Measurements from ENCODE around the gene PEMT. TPM values are rescaled to one million over a fixed set of nuclear protein-coding genes. Genes with fewer than 3 reads are reported as not detected.

The PEMT gene
- total and polyA plus RNA-seq, 2 of the 8 experiments (the other 6 are each of a cell fraction or from before 2014, with no cell fraction given) = 42.0 to 118 TPM

DNA sequence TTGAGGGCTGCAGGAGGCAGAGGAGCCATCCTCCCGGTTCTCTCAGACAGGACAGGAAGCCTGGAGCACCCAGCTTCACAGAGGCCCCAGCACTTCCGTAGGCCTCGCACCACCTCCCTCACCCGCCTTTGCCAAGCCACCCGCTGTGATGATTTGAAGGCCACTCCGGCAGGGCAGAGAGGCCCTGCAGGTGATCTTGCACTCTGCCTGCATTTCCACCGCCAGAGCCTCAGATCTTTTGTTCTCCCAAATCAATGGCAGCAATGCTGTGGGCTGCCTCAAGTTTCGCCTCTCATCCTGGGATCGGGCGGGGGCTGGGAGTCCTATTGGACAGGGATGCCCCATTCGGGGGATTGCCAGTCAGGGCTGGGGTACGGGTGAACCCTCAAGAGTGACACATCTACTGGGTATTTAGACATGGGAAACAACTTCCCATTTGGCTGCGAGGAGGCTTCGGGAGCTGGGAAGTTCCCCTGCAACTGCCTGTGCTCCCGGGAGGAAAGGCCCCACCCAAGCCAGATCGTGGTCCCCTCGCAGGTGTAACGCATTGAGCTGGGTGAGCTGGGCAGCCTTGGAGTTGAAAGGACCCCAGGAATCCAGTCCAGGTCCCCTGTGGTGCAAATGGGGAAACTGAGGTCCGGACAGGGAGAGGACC, 34.8 kb upstream of the PEMT start:
- Histone ChIP-seq H3K79me1 (ENCODE audit: low read depth, low read length) (no peaks in the 10 kb centered on the region), H2AK5ac (ENCODE audit: low read depth, low read length) (no peak overlapping the region), H4K8ac (ENCODE audit: extremely low read depth, insufficient read depth, low read length) (no peak overlapping the region), H3K27me3 (replicated peaks in 1 of 4; ENCODE audit: control insufficient read depth in 3 of 4, extremely low read depth in 1 of 4, insufficient read depth in 3 of 4, low read length in 3 of 4) (no peaks in the 10 kb centered on the region), H3K18ac (ENCODE audit: extremely low read depth, low read length) (peak overlapping the region; percentile 85), H3K14ac (ENCODE audit: insufficient read length) (no peak overlapping the region), H4K20me1 (replicated peaks in 1 of 2; ENCODE audit: control insufficient read depth in 1 of 2, insufficient read depth in 2 of 2, low read length in 2 of 2) (no peaks in the 10 kb centered on the region), H3K23me2 (ENCODE audit: low read depth, low read length) (no peaks in the 10 kb centered on the region), H3K4me3 (ENCODE audit: extremely low read depth in 1 of 4, insufficient read depth in 2 of 4, low read depth in 3 of 4, low read length in 4 of 4) (peak overlapping the region in 2 of 4 experiments; percentile 14 to 37; a peak in 2 of 8 replicates), H4K5ac (ENCODE audit: insufficient read length, low read depth, low read length) (peak overlapping the region; percentile 2), H2BK120ac (replicated peaks; ENCODE audit: low read depth, low read length) (peak overlapping the region; percentile 68), H3K79me2 (ENCODE audit: control insufficient read depth in 1 of 2, insufficient read depth in 2 of 2, low read length in 2 of 2) (no peaks in the 10 kb centered on the region), H2BK12ac (ENCODE audit: low read depth, low read length) (peak overlapping the region; percentile 94; the same call in 1 of the 2 replicates), H3K9ac (replicated peaks in 1 of 4; ENCODE audit: extremely low read depth in 1 of 4, low read depth in 3 of 4, low read length in 3 of 4) (no peak overlapping the region), H2BK15ac (ENCODE audit: low read length) (no peak overlapping the region; the same call in 1 of the 2 replicates), H2BK5ac (ENCODE audit: low read depth, low read length) (peak overlapping the region; percentile 94; the same call in 1 of the 2 replicates), H3K23ac (ENCODE audit: insufficient read length) (no peak overlapping the region), H3K9me3 (ENCODE audit: insufficient read depth in 2 of 2, low read depth in 1 of 2, low read length in 1 of 2) (no peaks in the 10 kb centered on the region), H3K4me1 (replicated peaks in 1 of 4; ENCODE audit: control insufficient read depth in 3 of 4, insufficient read depth in 4 of 4, low read length in 3 of 4) (peaks cover 0 to 18% (median 15%) of the 10 kb centered on the region in 4 experiments; a peak in 6 of 7 replicates), H3K4ac (replicated peaks; ENCODE audit: insufficient read length, low read depth, low read length) (peak overlapping the region; percentile 19), H3K4me2 (ENCODE audit: insufficient read depth in 1 of 2, low read depth in 2 of 2, low read length in 2 of 2) (peak overlapping the region; percentile 32 to 60; a peak in 3 of 4 replicates), H3K36me3 (ENCODE audit: control insufficient read depth in 2 of 4, insufficient read depth in 4 of 4, low read length in 3 of 4) (no peaks in the 10 kb centered on the region), H4K91ac (replicated peaks; ENCODE audit: insufficient read length, low read length) (peak overlapping the region; percentile 81), H3K56ac (replicated peaks; ENCODE audit: insufficient read length, low read depth, low read length) (no peak overlapping the region), H2BK20ac (ENCODE audit: low read length) (peak overlapping the region; percentile 95), H3K27ac (ENCODE audit: low read depth, low read length) (0 out of 2 replicates have a peak overlapping the region, but pooled peaks have one; percentile 22), H2AFZ (ENCODE audit: low read length) (no peak overlapping the region)
- peak; percentile 27 to 77 for DNase-seq (ENCODE audit: low read depth in 1 of 2, low spot score in 2 of 2)
- peak; percentile 62 for FAIRE-seq
- 13% methylated on average over 19 of the region's 19 CpGs; no CpG with 5 or more reads in 1 of the 2 experiments for WGBS, 2 experiments (ENCODE audit: extremely low coverage in 1 of 2, insufficient coverage in 1 of 2, insufficient read length in 1 of 2, insufficient replicate concordance in 2 of 2, low coverage in 1 of 2, low lambda C conversion rate in 2 of 2, missing lambda C conversion rate in 1 of 2)
- ChIA-PET POLR2A (ENCODE audit: partially characterized antibody) (interaction anchor here (0.6 to 1.6 kb wide), 5 partner anchors 10 to 49 kb away, joined by 3 to 6 read pairs (median 4); partner anchors contain the start of gene PEMT), CTCF (ENCODE audit: partially characterized antibody) (interaction anchor here (1.0 to 4.1 kb wide), 3 partner anchors 11 to 15 kb away, joined by 3 to 28 read pairs (median 13); no protein-coding TSS in a partner anchor)
- no peak for TF ChIP-seq RFX5 (IDR thresholded peaks at IDR 0.05; ENCODE audit: borderline replicate concordance, low read depth, low read length)
- peak; percentile 65 for TF ChIP-seq ASH2L (IDR thresholded peaks at IDR 0.05; ENCODE audit: low read length)
- no peak; a peak in 1 of 3 replicates for TF ChIP-seq EP300 (IDR thresholded peaks at IDR 0.05; ENCODE audit: borderline replicate concordance in 1 of 2, low read depth in 2 of 2, low read length in 2 of 2)
- no peak for TF ChIP-seq SP1 (IDR thresholded peaks at IDR 0.05; ENCODE audit: low read depth, low read length)
- TF ChIP-seq TEAD4 (IDR thresholded peaks at IDR 0.05; ENCODE audit: low read depth, low read length) = no peak
- no peak; a peak in 1 of 4 replicates for TF ChIP-seq RAD21 (IDR thresholded peaks at IDR 0.05 in 1 of 2, conservative IDR thresholded peaks at IDR 0.05 in 1 of 2; ENCODE audit: low read depth in 2 of 2, low read length in 2 of 2)
- no peak for TF ChIP-seq CREB1 (IDR thresholded peaks at IDR 0.05)
- no peak for TF ChIP-seq GABPA (IDR thresholded peaks at IDR 0.05; ENCODE audit: borderline replicate concordance, insufficient read depth, low read length)
- TF ChIP-seq EGR1 (IDR thresholded peaks at IDR 0.05; ENCODE audit: borderline replicate concordance, low read depth, low read length) = peak; percentile 24; the same call in 1 of the 2 replicates
- no peak for TF ChIP-seq PHF8 (conservative IDR thresholded peaks at IDR 0.05; ENCODE audit: low read depth, low read length)
- no peak for TF ChIP-seq POU5F1 (IDR thresholded peaks at IDR 0.05; ENCODE audit: low read depth, low read length)
- no peak for TF ChIP-seq TCF12 (IDR thresholded peaks at IDR 0.05; ENCODE audit: low read depth, low read length)

Measured in H1 (cell line).